GM12878 (cell line): ENCODE data around the gene FASN.

Experiments used
- CTCF ChIP-seq, 3 experiments: IDR thresholded peaks in 2 of 3; conservative IDR thresholded peaks in 1 of 3; 2 replicates each; pipeline ENCODE4 v1.5.1; 2011; ENCODE audit warnings: low read depth in 3 of 3, low read length in 3 of 3, mild to moderate bottlenecking in 3 of 3, control low read depth in 2 of 3, moderate library complexity in 2 of 3, inconsistent platforms in 1 of 3, mixed read lengths in 1 of 3; ENCODE audit not compliant: control insufficient read depth in 2 of 3, insufficient read depth in 1 of 3; ENCODE audit errors: extremely low read depth in 1 of 3
- EZH2 ChIP-seq: IDR thresholded peaks from 2 replicates; pipeline ENCODE4 v1.6.1; 2012; ENCODE audit warnings: low read depth, mild to moderate bottlenecking, control low read depth, inconsistent platforms, low read length, borderline replicate concordance; ENCODE audit not compliant: control insufficient read depth
- NR2C2 ChIP-seq: IDR thresholded peaks from 2 replicates; pipeline ENCODE4 v1.6.1; 2011; ENCODE audit warnings: borderline replicate concordance, low read depth; ENCODE audit not compliant: control insufficient read depth, insufficient read length
- POLR2AphosphoS5 ChIP-seq: IDR thresholded peaks from 2 replicates; pipeline ENCODE4 v1.6.1; 2011; ENCODE audit warnings: mild to moderate bottlenecking, low read length, inconsistent platforms

GRCh38 chr17:82106688-82107305 lies 8.8 kb upstream of the FASN start:
- TF ChIP-seq CTCF (IDR thresholded peaks at IDR 0.05 in 2 of 3, conservative IDR thresholded peaks at IDR 0.05 in 1 of 3; ENCODE audit: control insufficient read depth in 2 of 3, extremely low read depth in 1 of 3, insufficient read depth in 1 of 3, low read depth in 3 of 3, low read length in 3 of 3) (no peak), EZH2 (no peak), NR2C2 (no peak), POLR2AphosphoS5 (no peak)
